ENCODE data around the gene HYI. TPM values are rescaled to one million over a fixed set of nuclear protein-coding genes. Genes with fewer than 3 reads are reported as not detected.

The HYI gene
- total RNA-seq, 1 donor from 2014 or later = 56.4 TPM

- no peak overlapping the region for H3K27ac ChIP-seq
- H3K27me3 ChIP-seq = no peaks in the 10 kb centered on the region
- H3K4me1 ChIP-seq = no peaks in the 10 kb centered on the region
- DNase-seq (ENCODE audit: low spot score in 2 of 2) = peak in 1 of 2 donors; percentile 55
- intact Hi-C loops (cut with DNase I) = no loop called here
- H3K4me3 ChIP-seq = no peak overlapping the region
- H3K36me3 ChIP-seq = peaks cover 79 to 98% of the 10 kb centered on the region in 2 donors
- TF ChIP-seq CTCF (IDR thresholded peaks at IDR 0.05) = no peak
- H3K9me3 ChIP-seq = no peaks in the 10 kb centered on the region
These were observed 7.9 kb downstream of the HYI start for GRCh38 chr1:43445606-43446387.

- TF ChIP-seq CTCF (IDR thresholded peaks at IDR 0.05) = no peak
- Histone ChIP-seq H3K4me1 (no peaks in the 10 kb centered on the region), H3K27ac (no peak overlapping the region), H3K9me3 (no peaks in the 10 kb centered on the region), H3K27me3 (no peaks in the 10 kb centered on the region), H3K36me3 (peaks cover 70 to 98% of the 10 kb centered on the region in 2 donors), H3K4me3 (no peak overlapping the region)
- intact Hi-C loops (cut with DNase I) = no loop called here
- DNase-seq (ENCODE audit: low spot score in 2 of 2) = peak in 1 of 2 donors; percentile 41
These were observed 8.9 kb downstream of the HYI start for GRCh38 chr1:43444836-43445235.

- DNase-seq (ENCODE audit: low spot score in 2 of 2) = peak in 1 of 2 donors; percentile 47
- peaks cover 69 to 98% of the 10 kb centered on the region in 2 donors for H3K36me3 ChIP-seq
- H3K4me3 ChIP-seq = no peak overlapping the region
- no peak overlapping the region for H3K27ac ChIP-seq
- intact Hi-C loops (cut with DNase I) = no loop called here
- no peak for TF ChIP-seq CTCF (IDR thresholded peaks at IDR 0.05)
- H3K9me3 ChIP-seq = no peaks in the 10 kb centered on the region
- no peaks in the 10 kb centered on the region for H3K4me1 ChIP-seq
- H3K27me3 ChIP-seq = no peaks in the 10 kb centered on the region
These were observed 9.4 kb downstream of the HYI start for GRCh38 chr1:43444151-43444828.

- intact Hi-C loops (cut with DNase I) = no loop called here
- no peak overlapping the region for H3K27ac ChIP-seq
- no peaks in the 10 kb centered on the region for H3K4me1 ChIP-seq
- H3K36me3 ChIP-seq = peaks cover 72 to 98% of the 10 kb centered on the region in 2 donors
- DNase-seq (ENCODE audit: low spot score in 2 of 2) = peak in 1 of 2 donors; percentile 57
- TF ChIP-seq CTCF (IDR thresholded peaks at IDR 0.05) = no peak
- H3K9me3 ChIP-seq = no peaks in the 10 kb centered on the region
- no peaks in the 10 kb centered on the region for H3K27me3 ChIP-seq
- H3K4me3 ChIP-seq = no peak overlapping the region
These were observed 10.4 kb downstream of the HYI start for GRCh38 chr1:43443197-43443946.

GRCh38 chr1:43442756-43443155, 11.0 kb downstream of the HYI start:
- Histone ChIP-seq H3K27ac (no peak overlapping the region), H3K9me3 (no peaks in the 10 kb centered on the region), H3K27me3 (no peaks in the 10 kb centered on the region), H3K36me3 (peaks cover 67 to 97% of the 10 kb centered on the region in 2 donors), H3K4me1 (no peaks in the 10 kb centered on the region), H3K4me3 (no peak overlapping the region)
- no peak for TF ChIP-seq CTCF (IDR thresholded peaks at IDR 0.05)
- intact Hi-C loops (cut with DNase I) = no loop called here
- DNase-seq (ENCODE audit: low spot score in 2 of 2) = peak in 1 of 2 donors; percentile 59
